SW 1271 (cell line): ENCODE data around the gene GSTO1.
A peak's percentile ranks its signal among the peaks of the same experiment; 100 is the strongest.

Experiments used
- DNase-seq, 2 experiments: peaks; one replicate each; lab custom pipeline; 2025; lab: John Stamatoyannopoulos, UW

Gene GSTO1

GRCh38 chr10:104274762-104275721, 20.4 kb downstream of the GSTO1 start:
- no peak for DNase-seq

- DNase-seq = no peak
Measured at GRCh38 chr10:104276192-104276591, 21.5 kb downstream of the GSTO1 start.

- DNase-seq = no peak
Measured at GRCh38 chr10:104277785-104278184, 23.1 kb downstream of the GSTO1 start.

- DNase-seq = no peak
Measured at GRCh38 chr10:104279550-104280259, 25.0 kb downstream of the GSTO1 start.

- DNase-seq = no peak
Measured at GRCh38 chr10:104281694-104282093, 27.0 kb downstream of the GSTO1 start.

- DNase-seq = no peak
Measured at GRCh38 chr10:104284846-104285245, 30.2 kb downstream of the GSTO1 start.

GRCh38 chr10:104286939-104287338, 32.2 kb downstream of the GSTO1 start:
- no peak for DNase-seq

- DNase-seq = no peak
Measured at GRCh38 chr10:104288355-104288754, 33.7 kb downstream of the GSTO1 start.

- DNase-seq = peak; percentile 50 to 79
Measured at GRCh38 chr10:104291439-104291951, 36.8 kb downstream of the GSTO1 start.

- DNase-seq = no peak
Measured at GRCh38 chr10:104293011-104293410, 38.3 kb downstream of the GSTO1 start.

- DNase-seq = no peak
Measured at GRCh38 chr10:104293781-104294321, 39.2 kb downstream of the GSTO1 start.

GRCh38 chr10:104296687-104297436, 42.2 kb downstream of the GSTO1 start:
- DNase-seq = no peak

GRCh38 chr10:104297697-104298660, 43.3 kb downstream of the GSTO1 start:
- no peak for DNase-seq

GRCh38 chr10:104299031-104299904, 44.6 kb downstream of the GSTO1 start:
- DNase-seq = no peak

GRCh38 chr10:104300002-104300735, 45.5 kb downstream of the GSTO1 start:
- no peak for DNase-seq

- DNase-seq = peak in 1 of 2 experiments; percentile 33
Measured at GRCh38 chr10:104300736-104301292, 46.1 kb downstream of the GSTO1 start.

GRCh38 chr10:104301907-104302690, 47.4 kb downstream of the GSTO1 start:
- no peak for DNase-seq
